ENCODE results near the gene FREM2.

Gene FREM2

DNA sequence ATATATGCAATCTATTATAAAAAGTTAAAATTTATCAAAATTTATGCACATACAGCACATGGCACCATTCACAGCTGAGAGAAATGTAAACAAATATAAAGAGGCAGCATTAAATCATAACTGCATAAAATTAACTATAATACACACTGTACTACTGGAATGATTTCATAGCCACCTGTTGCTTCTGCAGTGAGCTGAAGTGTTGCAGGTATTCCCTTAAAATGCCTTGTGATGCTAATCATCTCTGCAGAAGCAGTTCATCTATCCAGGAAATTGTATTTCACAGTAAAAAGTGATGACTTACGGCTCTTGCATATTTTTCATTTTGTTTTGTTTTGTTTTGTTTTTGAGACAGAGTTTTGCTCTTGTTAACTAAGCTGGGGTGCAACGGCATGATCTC, 221.7 kb downstream of the FREM2 start:
- no peak for DNase-seq

DNA sequence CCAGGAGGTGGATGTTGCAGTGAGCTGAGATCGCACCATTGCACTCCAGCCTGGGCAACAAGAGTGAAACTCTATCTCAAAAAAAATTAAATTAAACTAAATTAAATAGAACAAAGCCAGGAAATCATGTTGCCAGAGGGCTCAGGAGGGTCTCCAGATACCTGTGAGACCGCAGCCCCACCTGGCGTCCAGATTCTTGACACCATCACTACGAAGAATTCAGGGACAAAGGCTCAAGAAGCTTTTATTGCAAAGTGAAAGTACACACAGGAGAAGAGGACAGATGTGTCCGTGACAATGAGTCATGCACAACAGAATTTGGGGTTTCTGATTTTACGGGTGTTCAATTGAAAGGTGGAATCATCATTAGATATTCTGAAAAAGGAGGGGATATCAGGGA, 227.2 kb downstream of the FREM2 start:
- no peak for DNase-seq

DNA sequence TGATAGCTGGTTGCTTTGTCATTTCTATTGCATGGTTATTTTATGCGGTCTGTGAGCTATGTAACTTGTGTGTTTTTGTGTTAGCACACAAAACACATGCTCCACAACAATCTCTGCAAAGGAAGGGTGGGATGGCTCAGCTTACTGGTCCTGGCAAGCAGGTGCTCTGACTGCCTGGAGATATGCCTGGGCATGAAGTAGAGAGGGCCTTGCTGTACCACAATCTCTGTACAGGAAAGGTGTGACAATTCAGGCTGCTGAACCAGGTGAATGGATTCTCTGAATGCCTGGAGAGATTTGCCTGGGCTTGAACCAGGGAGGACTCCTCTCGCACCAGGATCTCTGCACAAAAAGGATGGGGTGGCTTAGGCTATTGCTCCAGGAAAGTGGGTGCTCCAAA, 234.2 kb downstream of the FREM2 start:
- DNase-seq, result no peak

DNA sequence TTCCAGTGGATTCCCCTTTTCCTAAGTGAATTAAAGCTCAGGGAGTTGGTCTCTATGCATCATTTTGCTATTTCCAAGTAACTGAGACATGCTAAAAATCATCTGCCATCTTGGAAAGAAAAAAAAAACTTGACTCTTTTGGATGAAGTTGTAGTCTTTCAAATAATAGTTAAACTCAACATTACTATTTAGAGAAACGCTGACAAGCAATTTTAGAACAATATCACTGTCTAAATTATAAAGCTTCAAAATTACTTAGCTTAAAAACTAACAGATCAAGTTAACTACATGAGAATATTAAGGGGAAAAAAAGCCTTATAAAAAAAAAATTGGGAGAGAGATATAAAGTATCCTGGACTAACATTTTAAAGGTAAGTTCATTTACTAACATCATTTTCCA, 235.3 kb downstream of the FREM2 start:
- no peak for DNase-seq

DNA sequence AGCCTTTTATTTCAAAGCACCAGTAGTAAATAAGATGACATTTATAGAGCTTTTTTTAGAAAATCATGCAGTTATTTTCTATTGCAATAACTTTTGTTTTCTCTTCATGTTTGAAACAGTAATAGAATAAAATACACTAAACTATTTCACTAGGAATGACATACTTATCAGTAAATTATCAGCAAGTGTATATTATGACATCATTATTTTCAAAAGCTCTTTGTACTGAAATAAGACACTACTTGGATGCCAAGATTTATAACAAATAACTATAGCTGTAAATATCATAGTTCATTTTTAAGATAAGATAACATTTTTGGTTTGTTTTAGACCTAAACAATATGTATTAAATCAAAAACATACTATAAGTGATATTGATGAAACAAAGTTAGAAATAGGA, 246.9 kb downstream of the FREM2 start:
- no peak for DNase-seq

All from DMS79 (cell line).